ENCODE measurements around the gene PLXNA4.

DNA sequence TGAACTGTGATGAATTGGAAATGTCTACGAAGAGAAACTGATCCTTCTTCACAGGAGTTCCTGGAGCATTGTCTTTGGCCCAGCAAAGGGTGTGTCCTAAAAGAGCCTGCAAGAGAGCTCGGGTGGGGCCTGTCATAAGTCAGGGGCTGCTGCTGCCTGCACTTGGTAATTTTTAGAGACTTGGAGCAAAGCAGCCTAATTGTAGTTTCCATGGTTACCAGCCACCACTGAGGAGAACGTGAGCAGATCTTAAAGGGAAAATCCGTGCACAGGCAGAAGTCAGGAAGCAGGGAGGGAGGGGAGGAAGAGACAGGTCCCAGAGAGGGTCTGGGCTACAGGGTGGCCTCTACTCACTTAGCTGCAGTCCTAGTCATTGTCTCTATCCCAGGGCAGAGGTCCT, 463.6 kb downstream of the PLXNA4 start:
- TF ChIP-seq REST (IDR thresholded peaks at IDR 0.05; ENCODE audit: insufficient replicate concordance, low read depth), result no peak
- TF ChIP-seq, protein P1, sequence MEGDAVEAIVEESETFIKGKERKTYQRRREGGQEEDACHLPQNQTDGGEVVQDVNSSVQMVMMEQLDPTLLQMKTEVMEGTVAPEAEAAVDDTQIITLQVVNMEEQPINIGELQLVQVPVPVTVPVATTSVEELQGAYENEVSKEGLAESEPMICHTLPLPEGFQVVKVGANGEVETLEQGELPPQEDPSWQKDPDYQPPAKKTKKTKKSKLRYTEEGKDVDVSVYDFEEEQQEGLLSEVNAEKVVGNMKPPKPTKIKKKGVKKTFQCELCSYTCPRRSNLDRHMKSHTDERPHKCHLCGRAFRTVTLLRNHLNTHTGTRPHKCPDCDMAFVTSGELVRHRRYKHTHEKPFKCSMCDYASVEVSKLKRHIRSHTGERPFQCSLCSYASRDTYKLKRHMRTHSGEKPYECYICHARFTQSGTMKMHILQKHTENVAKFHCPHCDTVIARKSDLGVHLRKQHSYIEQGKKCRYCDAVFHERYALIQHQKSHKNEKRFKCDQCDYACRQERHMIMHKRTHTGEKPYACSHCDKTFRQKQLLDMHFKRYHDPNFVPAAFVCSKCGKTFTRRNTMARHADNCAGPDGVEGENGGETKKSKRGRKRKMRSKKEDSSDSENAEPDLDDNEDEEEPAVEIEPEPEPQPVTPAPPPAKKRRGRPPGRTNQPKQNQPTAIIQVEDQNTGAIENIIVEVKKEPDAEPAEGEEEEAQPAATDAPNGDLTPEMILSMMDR (IDR thresholded peaks at IDR 0.05; ENCODE audit: insufficient read depth, low read length), result no peak
